ENCODE data around the gene PSMG3.
"Not testable (repeated sequence)": the region's sequence is repeated elsewhere in the genome, so short reads cannot be mapped to it uniquely, and the experiment has no call there.

Gene PSMG3

DNA sequence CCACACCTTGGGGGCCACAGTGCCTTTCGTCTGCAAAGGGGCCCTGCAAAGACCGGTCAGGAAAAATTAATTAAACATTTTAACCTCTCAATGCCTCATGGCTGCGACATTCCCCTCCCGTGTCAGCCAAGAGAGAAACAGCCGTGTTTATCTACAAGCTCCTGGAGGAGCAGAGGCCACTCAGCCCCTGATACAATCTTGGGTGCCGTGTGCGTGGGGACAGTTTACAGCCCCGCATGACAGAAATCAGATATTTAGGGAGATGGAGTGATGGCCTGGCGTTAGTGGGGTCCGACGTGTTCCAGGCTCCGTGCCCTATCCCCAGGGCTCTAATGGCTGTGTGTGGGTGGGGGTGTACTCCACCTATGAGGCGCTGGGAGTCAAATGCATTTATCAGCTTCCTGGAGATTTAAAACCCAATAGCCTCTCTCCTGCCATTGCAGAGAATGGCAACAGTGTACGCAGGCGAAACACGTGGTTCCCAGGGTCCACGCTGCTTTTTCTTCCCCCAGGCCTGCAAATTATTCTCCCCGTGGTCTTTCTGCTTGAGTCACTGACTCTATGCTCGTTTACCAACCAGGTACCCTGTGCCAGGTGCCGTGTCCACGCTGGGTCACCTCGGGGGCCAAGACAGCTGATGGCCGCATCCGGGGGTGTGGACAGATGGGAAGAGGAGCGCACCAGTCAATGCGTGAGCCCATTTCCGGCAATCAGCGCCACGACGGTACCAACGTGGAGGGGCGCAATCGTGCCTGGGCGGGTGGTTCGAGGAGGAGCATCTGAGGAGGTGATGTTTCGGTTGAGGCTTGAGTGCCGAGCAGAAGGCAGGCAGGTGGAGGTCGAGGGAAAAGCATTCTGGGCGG lies 26.6 kb upstream of the PSMG3 start:
- DNase-seq = no peak

DNA sequence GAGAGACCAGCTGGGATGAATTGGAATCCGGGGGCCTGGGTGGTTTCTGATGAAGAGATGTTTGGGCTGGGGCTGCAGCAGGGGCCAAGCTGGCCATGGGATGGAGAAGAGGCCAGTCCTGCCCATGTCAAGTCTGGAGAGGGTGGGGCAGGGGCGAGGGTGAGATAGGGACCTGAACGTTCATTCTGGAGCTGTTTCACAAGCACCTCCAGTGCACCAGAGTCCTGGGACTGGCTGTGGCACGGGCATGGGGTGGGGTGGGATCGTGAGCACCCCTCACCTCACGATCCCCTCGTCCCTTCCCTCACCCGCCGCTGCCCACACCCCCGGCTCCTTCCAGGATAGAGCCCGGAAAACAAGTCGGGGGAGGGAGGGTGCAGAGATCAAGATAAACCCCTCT lies 25.8 kb upstream of the PSMG3 start:
- DNase-seq = no peak

DNA sequence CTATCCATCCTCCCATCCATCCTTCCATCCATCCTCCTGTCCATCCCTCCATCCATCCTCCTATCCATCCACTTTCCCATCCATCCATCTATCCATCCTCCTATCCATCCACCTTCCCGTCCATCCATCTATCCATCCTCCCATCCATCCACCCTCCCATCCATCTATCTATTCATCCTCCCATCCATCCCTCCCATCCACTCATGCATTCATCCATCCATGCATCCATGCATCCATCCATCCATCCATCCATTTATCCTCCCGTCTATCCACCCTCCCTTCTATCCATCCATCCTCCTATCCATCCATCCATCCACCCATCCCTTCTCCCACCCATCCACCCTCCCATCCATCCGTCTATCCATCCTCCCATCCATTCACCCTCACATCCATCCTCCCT lies 25.2 kb upstream of the PSMG3 start:
- DNase-seq = no peak

DNA sequence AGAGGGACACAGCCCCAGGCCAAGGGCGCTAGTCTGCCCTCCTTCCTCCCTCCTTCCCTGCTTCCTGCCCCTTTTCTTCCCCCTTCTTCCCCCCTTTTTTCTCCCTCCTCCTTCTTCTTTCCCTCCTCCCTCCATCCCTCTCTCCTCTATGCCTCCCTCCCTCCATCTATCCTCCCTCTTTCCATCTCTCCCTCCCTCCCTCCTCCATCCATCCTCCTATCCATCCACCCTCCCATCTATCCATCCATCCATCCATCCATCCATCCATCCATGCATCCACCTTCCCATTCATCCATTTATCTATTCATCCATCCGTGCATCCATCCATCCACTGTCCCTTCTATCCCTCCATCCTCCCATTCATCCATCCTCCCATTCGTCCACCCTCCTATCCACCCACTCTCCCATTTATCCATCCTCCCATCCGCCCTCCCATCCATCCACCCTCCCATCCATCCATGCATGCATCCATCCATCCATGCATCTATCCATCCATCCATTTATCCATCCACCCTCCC lies 24.1 kb upstream of the PSMG3 start:
- no peak for DNase-seq

DNA sequence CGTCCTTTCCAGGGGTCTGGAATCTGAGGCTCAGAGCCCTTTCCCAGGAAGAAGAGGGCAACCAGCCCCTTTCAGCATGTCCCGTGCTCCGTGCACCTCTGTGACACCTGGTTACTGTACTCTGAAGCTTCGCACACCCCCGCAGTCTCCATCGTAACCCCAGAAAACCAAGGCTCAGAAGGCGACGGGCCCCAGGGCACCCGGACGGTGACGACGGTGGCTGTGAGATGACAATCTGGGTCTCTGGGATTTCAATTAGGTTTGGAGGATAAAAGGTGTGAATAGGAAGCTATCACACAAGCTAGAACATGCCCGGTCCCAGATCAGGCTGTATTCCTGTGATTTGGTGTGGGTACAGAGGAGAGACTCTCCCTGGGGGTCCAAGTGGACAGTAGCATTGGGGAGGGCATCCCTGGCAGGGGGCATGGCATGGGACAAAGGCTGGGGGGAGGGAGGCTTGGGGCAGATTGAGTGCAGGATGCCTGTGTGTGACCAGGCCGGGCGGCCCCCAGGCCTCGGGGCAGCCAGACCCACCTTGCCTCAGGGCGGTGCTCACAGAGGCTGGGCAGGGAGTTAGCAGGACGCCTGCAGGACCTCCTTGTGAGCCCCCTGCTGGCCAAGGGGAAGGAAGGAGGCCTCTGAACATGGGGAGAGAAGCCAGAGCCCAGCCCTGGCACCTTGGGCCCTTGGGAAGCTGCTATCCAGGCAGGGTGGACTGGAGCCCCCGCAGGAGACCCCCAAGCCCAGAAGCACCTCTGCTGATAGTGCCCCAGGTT lies 23.4 kb upstream of the PSMG3 start:
- no peak for DNase-seq

DNA sequence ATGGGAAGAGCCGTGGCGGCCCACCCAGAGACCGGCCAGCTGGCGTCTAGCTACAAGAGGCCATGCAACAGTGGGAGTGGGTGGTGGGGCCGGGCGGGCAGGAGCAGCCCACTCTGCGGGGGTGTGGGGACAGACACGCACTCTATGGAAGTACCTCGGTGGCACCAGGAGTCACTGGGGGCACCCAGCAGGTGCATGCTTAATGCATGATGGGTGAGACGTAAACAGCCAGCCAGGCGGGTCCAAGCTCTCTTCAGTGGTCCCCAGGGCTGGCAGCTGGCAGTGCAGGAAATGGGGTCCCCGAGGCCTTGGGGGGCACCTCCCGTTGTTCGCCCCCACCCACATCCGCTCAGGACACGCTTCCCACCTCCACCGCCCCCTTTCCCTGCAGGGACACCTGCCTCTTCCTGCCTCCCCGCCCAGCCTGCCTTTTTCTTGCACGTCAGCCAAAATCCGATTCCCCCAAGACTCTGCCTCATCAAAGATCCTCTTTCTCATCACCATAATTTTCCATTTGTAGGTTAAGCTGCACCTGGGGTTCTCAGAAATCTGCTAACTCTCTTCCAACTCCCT lies 22.6 kb upstream of the PSMG3 start:
- no peak for DNase-seq

DNA sequence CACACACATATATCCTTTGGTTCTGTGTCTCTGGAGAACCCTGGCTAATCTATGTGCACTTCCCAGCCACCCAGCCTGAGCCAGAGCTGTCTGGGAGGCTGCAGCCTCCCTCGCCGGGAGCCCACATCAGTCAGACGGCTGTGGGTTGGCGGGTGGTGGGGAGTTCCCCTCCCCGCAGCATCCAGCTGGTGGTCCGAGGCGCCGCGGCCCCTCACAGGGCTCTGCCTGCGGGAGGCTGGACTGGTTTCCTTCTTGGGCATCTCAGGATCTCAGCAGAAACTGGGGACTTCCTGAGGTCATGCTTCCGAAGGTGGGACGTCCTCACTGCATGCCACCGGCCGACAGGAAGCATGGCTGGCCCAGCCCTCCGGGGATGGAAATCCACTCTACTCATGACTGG lies 22.0 kb upstream of the PSMG3 start:
- DNase-seq = no peak

DNA sequence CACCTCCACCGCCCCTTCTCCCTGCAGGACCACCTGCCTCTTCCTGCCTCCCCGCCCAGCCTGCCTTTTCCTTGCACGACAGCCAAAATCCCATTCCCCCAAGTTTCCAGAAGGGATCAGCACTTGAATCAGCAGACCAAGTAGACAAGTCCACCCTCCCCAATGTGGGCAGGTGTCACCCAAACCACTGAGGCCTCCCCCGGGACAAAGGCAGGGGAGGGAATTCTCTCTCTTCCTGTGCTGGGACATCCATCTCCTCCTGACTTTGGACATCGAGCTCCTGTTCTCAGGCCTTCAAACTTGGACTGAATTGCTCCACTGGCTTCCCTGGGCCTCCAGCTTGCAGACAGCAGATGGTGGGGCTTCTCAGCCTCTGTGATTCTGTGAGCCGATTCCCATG lies 21.6 kb upstream of the PSMG3 start:
- no peak for DNase-seq

DNA sequence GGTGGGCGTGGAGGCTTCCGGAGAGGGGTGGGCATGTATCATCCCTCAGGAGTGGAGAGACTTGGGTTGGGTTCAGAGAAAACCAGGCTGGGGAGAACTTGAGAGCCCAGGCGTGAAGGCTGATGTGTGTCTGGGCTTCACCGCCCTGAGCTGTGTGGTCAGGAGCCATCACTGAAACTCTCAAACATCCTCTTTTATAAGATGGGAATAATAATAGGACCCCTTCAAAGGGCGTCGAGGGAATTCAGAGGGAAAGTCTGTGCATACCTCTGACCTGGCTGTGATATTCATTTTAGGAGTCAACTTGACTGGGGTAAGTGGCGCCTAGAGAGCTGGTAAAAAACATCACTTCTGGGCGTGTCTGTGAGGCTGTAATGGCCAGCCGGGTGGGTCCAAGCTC lies 21.1 kb upstream of the PSMG3 start:
- no peak for DNase-seq

DNA sequence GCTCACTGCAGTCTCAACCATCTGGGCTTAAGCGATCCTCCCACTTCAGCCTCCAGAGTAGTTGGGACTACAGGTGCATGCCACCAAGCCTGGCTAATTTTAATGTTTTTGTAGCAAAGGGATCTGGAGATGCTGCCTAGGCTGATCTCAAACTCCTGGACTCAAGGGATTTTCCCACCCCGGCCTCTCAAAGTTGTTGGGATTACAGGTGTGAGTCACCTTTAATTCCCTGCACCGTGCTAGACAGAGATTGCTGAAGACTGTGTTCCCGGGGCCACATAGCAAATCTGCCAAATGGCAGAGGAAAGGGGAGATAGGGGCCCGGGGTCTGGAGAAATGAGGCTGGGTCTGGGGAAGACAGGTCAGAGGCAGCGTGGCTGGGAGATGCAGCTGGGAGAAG lies 20.6 kb upstream of the PSMG3 start:
- no peak for DNase-seq

DNA sequence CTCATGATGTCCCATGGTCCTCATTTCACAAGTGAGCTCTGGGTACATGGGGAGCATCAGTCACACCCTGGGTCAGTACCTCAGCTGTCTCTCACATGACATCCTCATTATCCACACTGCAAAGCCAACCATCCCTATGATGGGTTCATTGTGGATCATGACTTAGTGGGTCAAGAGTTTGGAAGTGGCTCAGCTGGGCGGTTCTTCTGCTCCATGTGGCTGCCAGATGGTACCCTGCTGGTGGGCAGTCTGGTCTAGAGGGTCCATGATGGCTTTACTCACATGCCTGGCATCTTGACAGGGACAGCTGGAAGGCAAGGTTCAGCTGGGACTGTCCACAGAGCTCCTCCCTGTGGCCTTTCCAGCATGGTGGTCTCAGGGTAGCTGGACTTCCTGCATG lies 19.1 kb upstream of the PSMG3 start:
- DNase-seq = no peak

DNA sequence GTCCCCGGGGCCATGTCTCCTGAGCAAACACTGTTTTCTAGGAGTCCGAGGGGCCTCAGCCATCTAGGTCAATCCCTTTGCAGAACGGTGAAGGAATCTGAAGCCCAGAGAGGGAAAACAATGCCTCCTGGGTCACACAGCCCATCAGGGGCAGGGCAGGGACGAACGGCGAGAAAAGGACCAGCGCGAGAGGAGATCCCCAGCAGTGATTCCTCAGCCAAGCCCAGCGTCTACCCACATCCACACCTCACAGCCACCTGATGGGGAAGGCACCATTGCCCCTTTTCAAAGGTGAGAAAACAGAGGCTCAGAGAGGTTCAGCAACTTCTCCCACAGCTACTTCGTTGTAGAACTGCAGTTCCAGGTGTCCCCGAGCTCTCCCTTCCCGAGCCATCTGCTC lies 17.9 kb upstream of the PSMG3 start:
- no peak for DNase-seq

DNA sequence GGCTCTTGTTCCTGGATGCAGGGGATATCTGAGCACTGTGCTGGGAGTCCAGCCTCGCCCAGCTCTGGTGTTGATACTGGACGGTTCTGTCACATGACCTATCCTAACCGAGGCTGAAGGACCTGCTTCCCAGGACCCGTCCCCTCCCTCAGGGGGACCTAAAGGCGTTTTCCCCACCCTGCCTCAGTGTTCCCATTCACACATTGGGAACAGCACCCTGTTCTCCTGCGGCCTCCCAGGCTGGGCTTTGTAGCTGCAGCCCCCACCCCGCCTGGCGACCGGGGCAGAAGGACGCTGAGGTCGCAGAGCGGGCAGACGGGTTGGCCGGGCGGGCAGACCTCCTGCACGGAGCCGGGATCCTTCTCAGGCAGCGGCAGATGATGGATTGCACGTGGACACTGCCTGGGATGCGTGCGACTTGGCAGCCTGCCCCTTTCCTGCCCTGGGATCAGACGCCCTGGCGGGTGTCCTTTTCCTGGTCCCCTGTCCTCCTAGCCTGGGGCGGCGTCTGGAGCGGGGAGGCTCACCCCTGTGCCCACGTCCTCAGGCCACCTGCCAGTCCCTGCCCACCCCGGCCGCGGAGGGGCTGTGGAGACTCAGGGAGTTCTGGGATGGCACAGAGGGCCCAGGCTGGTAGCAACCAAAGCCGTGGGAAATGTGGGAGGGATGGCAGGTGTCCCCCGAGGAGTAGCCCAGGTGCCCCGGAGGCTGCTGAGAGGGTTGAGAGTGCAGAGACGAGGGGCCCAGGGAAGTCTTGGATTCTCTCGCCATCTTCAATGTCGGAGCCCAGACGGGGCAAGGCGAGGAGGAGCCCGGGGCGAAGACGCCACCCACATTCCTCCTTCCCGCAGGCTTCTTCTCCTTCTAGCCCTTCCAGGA lies 17.2 kb upstream of the PSMG3 start:
- DNase-seq = no peak

DNA sequence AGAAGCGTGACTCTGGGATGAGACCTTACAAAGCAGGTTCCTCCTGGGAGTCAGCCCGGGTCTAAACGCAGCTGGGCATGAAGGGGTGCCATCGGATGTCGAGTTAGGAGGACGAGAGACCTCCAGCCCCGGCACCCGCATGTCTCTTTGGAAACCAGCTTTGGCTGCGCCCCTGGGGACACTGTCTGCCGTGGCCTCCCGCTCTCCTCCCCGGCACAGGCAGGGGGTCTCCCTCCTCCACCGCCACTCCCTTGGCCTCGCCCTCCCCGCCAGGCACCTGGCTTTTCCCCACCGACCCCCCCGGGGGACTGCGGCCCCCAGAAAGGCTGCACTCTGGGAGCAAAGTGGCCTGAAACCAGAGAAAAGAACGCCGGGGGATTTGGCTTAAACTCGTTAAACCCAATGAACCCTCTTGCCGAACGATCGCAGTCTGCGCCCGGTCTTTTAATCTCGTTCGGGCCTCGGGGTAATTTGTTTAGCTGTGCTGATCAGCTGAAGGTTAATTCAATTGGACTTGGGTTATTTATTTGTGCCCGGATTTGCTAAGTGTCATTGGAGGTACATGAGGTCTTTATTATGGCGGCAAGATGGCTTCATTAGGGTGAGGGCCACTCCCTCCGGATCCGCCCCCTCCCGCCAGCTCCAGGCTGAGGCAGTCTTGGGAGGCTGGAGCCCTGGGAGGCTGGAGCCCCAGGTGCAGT lies 16.4 kb upstream of the PSMG3 start:
- no peak for DNase-seq

DNA sequence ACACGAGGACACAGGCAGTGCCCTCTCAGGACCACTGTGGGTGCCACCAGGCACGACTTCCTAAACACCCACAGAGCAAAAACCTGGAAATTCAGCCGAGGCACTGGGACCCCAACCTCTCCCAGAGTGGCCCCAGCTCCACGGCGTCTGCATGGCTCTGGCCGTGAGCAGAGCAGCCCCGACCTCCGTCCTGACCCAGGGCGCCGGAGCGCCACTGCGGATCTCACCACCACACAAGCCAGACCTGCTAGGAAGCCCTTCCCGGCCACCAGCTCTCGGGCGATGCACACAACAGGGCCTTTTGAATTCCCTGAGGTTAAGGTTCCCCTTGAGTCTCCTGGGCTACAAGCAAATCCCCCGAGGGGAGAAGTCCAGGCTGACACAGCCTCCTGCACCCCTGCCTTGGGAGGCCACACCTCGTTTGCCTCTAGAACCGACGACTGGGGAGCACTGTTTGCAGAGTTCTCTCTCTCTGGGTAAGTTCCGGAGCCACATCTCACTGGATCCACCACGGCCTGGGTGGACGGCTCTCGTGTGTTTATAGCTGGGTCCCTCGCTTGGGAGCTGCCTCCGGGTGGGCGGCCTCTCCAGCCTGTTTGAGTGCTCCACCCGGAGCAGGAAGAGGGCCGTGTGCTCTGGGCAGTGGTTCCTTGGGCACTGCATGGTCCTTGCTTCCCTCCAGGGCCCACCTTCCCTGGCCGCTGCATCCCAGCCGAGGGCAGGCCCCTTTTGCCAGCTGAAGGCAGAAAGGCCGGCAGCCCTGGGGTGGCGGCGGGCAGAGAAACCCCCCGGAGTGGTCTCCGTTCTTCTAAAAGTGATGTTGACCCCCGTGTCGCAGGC lies 15.5 kb upstream of the PSMG3 start:
- no peak for DNase-seq

DNA sequence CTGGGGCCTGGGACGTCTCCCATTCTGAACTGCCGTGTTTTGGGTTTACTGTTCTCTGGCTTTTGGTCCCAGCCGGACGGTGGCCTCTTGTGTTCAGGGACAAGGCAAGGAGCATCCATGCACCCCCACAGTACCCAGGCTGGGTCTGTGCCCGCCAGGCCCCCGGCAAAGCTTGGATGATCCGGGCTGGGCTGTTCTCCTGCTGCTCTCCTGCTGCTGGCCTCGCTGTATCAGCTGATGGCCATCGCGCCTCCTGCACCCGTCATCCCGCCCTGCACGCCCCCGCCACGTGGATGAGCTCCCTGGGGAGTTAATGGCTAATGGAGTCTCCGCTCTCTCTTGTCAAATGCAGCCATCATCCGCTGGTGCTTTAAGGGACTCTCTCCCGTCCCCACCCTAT lies 14.9 kb upstream of the PSMG3 start:
- no peak for DNase-seq

DNA sequence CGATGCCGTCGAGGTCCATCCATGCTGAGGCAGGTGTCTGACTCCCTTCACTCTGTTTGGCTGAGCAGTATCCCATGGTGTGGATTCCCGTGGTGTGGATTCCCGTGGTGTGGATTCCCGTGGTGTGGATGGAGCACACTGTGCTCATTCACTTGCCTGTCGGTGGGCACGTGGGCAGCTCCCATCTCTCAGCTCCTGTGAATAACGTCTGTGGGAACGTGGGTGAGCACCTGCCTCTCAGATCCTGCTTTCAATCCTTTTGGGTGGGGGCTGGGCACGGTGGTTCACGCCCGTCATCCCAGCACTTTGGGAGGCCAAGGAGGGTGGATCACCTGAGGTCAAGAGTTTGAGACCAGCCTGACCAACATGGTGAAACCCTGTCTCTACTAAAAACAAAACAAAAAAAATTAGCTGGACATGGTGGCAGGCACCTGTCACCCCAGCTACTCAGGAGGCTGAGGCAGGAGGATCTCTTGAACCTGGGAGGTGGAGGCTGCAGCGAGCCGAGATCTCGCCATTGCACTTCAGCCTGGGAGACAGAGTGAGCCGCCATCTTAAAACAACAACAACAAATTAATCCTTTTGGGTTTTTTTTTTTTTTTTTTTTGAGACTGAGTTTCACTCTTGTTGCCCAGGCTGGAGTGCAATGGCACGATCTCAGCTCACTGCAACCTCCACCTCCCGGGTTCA lies 13.6 kb upstream of the PSMG3 start:
- not testable (repeated sequence) for DNase-seq

DNA sequence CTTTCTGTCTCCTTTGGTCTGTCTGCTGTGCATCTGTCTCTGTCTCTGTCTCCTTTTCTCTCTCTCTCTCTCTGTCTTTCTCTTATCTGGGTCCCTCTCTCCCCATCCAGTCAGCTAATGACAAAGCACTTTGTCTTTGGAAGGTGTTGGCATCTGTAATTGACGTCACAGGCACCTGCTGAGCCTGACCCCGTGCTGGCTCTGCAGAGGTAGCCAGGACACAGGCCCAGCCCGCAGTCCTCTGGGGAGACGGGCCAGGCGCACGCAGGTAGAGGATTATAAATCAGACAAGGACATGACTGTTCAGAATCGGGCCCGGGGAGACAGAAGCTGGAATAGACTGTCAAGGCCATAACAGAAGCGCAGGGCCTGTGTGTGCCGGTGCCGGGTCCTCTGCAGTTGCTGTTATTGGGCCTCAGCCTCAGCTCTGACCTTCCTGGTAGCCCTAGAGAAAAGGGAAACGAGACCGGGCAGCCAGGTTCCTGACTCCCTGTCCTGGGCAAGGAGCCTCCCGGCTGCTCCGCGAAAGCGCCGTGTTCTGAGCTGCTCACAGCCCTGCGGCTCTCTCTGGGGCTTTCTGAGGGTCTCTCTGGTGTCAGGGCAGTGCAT lies 10.7 kb upstream of the PSMG3 start:
- no peak for DNase-seq

DNA sequence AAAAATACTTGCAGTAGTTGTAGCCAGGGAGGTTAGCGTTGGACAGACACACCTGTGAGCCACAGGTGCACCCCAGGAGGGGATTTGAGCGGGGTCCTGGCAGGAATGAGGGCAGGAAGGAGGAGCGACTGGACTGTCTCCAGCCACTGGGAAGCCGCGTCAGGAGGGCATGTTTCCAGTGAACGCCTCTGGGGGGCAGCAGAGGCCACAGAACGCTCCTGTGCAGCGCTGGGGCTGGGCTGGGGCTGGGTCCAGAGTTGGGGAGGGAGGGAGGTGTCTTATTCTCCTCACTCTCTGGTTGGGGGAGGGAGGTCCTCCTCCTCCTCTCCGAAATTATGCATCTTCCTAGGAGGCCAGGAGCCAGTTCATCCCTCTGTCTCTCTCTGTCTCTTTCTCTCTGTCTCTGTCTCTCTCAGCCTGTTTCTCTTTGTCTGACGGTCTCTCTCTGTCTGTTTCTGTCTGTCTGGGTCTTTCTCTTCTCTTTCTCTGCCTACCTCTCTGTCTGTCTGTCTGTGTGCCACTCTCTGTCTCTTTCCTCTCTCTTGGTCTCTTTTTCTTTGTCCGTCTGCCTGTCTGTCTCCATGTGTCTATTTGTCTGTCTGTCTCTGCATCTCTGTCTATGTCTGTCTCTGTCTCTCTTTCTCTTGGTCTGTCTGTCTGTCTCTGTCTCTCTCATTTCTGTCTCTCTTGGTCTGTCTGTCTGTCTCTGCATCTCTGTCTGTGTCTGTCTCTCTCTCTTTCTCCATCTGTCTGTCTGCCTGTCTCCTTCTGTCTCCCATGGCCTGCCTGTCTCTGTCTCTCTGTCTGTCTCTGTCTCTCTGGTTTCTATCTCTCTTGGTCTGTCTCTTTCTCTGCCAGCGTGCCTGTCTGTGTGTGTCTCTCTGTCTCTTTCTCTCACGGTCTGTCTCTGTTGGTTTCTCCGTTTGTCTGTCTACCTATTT lies 9.9 kb upstream of the PSMG3 start:
- no peak for DNase-seq
